ENCODE measurements around the gene SPAG9. TPM values are rescaled to one million over a fixed set of nuclear protein-coding genes. Genes with fewer than 3 reads are reported as not detected.

Gene SPAG9
- total and polyA plus RNA-seq, 2 of the 8 experiments (the other 6 are each of a cell fraction or from before 2014, with no cell fraction given), result 9.8 to 63.8 TPM

- TF ChIP-seq JUN (IDR thresholded peaks at IDR 0.05; ENCODE audit: low read depth, low read length) (no peak), TEAD4 (IDR thresholded peaks at IDR 0.05; ENCODE audit: low read depth, low read length) (no peak)
Observed at GRCh38 chr17:51159604-51160003, 38.9 kb upstream of the SPAG9 start (continued).

All from H1 (cell line).